Liver (tissue), 9 donors: Measurements from ENCODE around the gene PSMG2. TPM values are rescaled to one million over a fixed set of nuclear protein-coding genes. Genes with fewer than 3 reads are reported as not detected.
A peak's percentile ranks its signal among the peaks of the same experiment; 100 is the strongest.

Experiments
- DNase-seq: peaks from one replicate; pipeline ENCODE4 v3.0.0-alpha.2; 2017; ENCODE audit warnings: low spot score
- H3K27ac ChIP-seq, 2 donors: one replicate each; pipeline ENCODE4 v1.7.0; 2013; ENCODE audit warnings: inconsistent platforms in 2 of 2, low read length in 2 of 2, control low read depth in 1 of 2, low read depth in 1 of 2, mild to moderate bottlenecking in 1 of 2
- H3K27me3 ChIP-seq, 4 donors: one replicate each; pipeline versions ENCODE4 v1.6.1 to v1.7.0; 2013; ENCODE audit warnings: low read length in 3 of 4, inconsistent platforms in 1 of 4, mild to moderate bottlenecking in 1 of 4, moderate library complexity in 1 of 4; ENCODE audit not compliant: control insufficient read depth in 4 of 4, insufficient read depth in 4 of 4
- H3K36me3 ChIP-seq, 4 donors: one replicate each; pipeline versions ENCODE4 v1.6.1 to v1.7.0; 2013; ENCODE audit warnings: low read length in 3 of 4, mild to moderate bottlenecking in 3 of 4, low read depth in 1 of 4, moderate library complexity in 1 of 4; ENCODE audit not compliant: control insufficient read depth in 4 of 4, insufficient read depth in 3 of 4
- H3K4me1 ChIP-seq, 4 donors: one replicate each; pipeline versions ENCODE4 v1.6.1 to v1.7.0; 2013; ENCODE audit warnings: low read length in 3 of 4, mild to moderate bottlenecking in 3 of 4, moderate library complexity in 1 of 4; ENCODE audit not compliant: control insufficient read depth in 4 of 4, insufficient read depth in 4 of 4
- H3K4me3 ChIP-seq, 3 donors: one replicate each; pipeline versions ENCODE4 v1.6.1 to v1.7.0; 2013; ENCODE audit warnings: low read length in 3 of 3, control low read depth in 1 of 3, low read depth in 1 of 3, mild to moderate bottlenecking in 1 of 3
- H3K9ac ChIP-seq, 2 donors: one replicate each; pipeline ENCODE4 v1.7.0; 2013; ENCODE audit warnings: low read length in 2 of 2, mild to moderate bottlenecking in 2 of 2, moderate library complexity in 2 of 2, control low read depth in 1 of 2, low read depth in 1 of 2
- H3K9me3 ChIP-seq, 4 donors: one replicate each; pipeline versions ENCODE4 v1.6.1 to v1.7.0; 2013; ENCODE audit warnings: low read length in 3 of 4; ENCODE audit not compliant: control insufficient read depth in 4 of 4
- CTCF ChIP-seq: fragments of 150-350 bp; IDR thresholded peaks from 2 replicates; pipeline ENCODE4 v1.5.1; 2017; ENCODE audit warnings: improper control_type of control experiment, low read depth, low read length; ENCODE audit not compliant: missing input control
- EGR1 ChIP-seq, 2 donors: IDR thresholded peaks; 2 replicates each; pipeline ENCODE4 v1.6.1; 2016 to 2018; ENCODE audit warnings: antibody characterized with exemption in 2 of 2, low read depth in 2 of 2
- FOXA1 ChIP-seq: IDR thresholded peaks from 2 replicates; pipeline ENCODE4 v1.6.1; 2016; ENCODE audit warnings: antibody characterized with exemption
- FOXA2 ChIP-seq: IDR thresholded peaks from 2 replicates; pipeline ENCODE4 v1.6.1; 2016; ENCODE audit warnings: antibody characterized with exemption
- GABPA ChIP-seq, 2 donors: IDR thresholded peaks in 1 of 2; conservative IDR thresholded peaks in 1 of 2; 2 replicates each; pipeline ENCODE4 v1.6.1; 2016; ENCODE audit warnings: antibody characterized with exemption in 2 of 2, mild to moderate bottlenecking in 1 of 2, moderate library complexity in 1 of 2
- HNF4A ChIP-seq, 2 donors: conservative IDR thresholded peaks; 2 replicates each; pipeline ENCODE4 v1.6.1; 2016; ENCODE audit warnings: antibody characterized with exemption in 2 of 2, mild to moderate bottlenecking in 2 of 2
- HNF4G ChIP-seq: IDR thresholded peaks from 2 replicates; pipeline ENCODE4 v1.6.1; 2016; ENCODE audit warnings: antibody characterized with exemption
- JUND ChIP-seq, 2 donors: IDR thresholded peaks; 2 replicates each; pipeline ENCODE4 v1.6.1; 2016; ENCODE audit warnings: antibody characterized with exemption in 2 of 2
- NR2F2 ChIP-seq: IDR thresholded peaks from 2 replicates; pipeline ENCODE4 v1.6.1; 2016; ENCODE audit warnings: antibody characterized with exemption
- RAD21 ChIP-seq, 2 donors: IDR thresholded peaks; 2 replicates each; pipeline ENCODE4 v1.6.1; 2016; ENCODE audit warnings: antibody characterized with exemption in 2 of 2, mild to moderate bottlenecking in 2 of 2
- RXRA ChIP-seq, 2 donors: IDR thresholded peaks; 2 replicates each; pipeline ENCODE4 v1.6.1; 2017 to 2018; ENCODE audit warnings: antibody characterized with exemption in 2 of 2, mild to moderate bottlenecking in 1 of 2
- SP1 ChIP-seq: IDR thresholded peaks from 2 replicates; pipeline ENCODE4 v1.6.1; 2018; ENCODE audit warnings: antibody characterized with exemption, mild to moderate bottlenecking
- YY1 ChIP-seq: IDR thresholded peaks from 2 replicates; pipeline ENCODE4 v1.6.1; 2016; ENCODE audit warnings: antibody characterized with exemption, mild to moderate bottlenecking
- ZBTB33 ChIP-seq: IDR thresholded peaks from 2 replicates; pipeline ENCODE4 v1.6.1; 2016; ENCODE audit warnings: antibody characterized with exemption
- WGBS: extraction: QIAGEN DNeasy Blood & Tissue Kit; methylation state at CpG from one replicate; pipeline ENCODE4 v1.1.7; 2013; 5-methylcytosine and 5-hydroxymethylcytosine counted together
- polyA plus RNA-seq, 2 donors: library from polyadenylated mRNA; stranded (reverse) in 1 of 2; unstranded in 1 of 2; fragments of 200-250 nt in 1 of 2; fragments of >200 nt in 1 of 2; fragmentation: Nextera tagmentation in 1 of 2; extraction: Ambion mirVana in 1 of 2; gene quantifications; one replicate each; pipeline versions ENCODE4 v1.2.1 to v1.2.3, GENCODE V29; 2013 to 2015
- total RNA-seq, 2 donors: library from RNA; depleted of rRNA; stranded (reverse); fragments of >200 nt; gene quantifications; one replicate each; pipeline ENCODE4 v1.2.3, GENCODE V29; 2014
- TF ChIP-seq, protein P1 (sequence below): IDR thresholded peaks from 2 replicates; pipeline ENCODE4 v1.6.1; 2016; ENCODE audit warnings: antibody characterized with exemption, mild to moderate bottlenecking
- TF ChIP-seq, protein P2 (sequence below): IDR thresholded peaks from 2 replicates; pipeline ENCODE4 v1.6.1; 2016; ENCODE audit warnings: antibody characterized with exemption
- donor health status: healthy.
- donor health status: healthy.
- donor health status: healthy.
- donor health status: healthy.
- donor health status: healthy.

PSMG2 gene
- total and polyA plus RNA-seq, 4 donors, result 24.2 to 48.0 (median 36.6) TPM

DNA sequence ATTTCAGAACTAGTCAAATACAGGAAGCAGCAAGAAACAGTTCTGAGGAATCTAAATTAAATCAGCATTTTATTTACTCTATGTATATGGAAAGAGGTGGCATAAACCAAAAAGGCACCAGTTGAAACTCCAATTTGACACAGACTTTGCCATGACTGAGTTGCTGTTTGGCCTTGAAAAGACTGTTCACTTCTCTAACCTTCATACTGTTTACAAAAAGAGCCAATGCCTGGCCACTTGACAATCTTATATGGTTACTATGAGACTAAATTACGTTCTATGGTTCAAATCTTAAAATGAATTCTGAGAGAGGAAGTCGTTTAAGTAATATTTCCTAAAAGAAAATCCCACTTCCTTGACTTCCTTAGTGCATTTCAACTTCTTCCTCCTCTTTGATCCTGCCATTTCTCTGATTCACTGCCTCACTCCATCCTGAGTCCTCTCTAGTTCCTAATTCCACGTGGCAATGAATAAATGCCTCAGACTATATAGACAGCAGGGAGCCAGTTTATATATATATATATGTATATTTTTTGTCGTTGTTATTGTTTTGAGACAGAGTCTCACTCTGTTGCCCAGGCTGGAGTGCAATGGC is 13.5 kb upstream of the PSMG2 start (continued):
- TF ChIP-seq, protein P1, sequence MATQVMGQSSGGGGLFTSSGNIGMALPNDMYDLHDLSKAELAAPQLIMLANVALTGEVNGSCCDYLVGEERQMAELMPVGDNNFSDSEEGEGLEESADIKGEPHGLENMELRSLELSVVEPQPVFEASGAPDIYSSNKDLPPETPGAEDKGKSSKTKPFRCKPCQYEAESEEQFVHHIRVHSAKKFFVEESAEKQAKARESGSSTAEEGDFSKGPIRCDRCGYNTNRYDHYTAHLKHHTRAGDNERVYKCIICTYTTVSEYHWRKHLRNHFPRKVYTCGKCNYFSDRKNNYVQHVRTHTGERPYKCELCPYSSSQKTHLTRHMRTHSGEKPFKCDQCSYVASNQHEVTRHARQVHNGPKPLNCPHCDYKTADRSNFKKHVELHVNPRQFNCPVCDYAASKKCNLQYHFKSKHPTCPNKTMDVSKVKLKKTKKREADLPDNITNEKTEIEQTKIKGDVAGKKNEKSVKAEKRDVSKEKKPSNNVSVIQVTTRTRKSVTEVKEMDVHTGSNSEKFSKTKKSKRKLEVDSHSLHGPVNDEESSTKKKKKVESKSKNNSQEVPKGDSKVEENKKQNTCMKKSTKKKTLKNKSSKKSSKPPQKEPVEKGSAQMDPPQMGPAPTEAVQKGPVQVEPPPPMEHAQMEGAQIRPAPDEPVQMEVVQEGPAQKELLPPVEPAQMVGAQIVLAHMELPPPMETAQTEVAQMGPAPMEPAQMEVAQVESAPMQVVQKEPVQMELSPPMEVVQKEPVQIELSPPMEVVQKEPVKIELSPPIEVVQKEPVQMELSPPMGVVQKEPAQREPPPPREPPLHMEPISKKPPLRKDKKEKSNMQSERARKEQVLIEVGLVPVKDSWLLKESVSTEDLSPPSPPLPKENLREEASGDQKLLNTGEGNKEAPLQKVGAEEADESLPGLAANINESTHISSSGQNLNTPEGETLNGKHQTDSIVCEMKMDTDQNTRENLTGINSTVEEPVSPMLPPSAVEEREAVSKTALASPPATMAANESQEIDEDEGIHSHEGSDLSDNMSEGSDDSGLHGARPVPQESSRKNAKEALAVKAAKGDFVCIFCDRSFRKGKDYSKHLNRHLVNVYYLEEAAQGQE, result no peak
- no peak for TF ChIP-seq CTCF
- TF ChIP-seq HNF4A (conservative IDR thresholded peaks at IDR 0.05), result no peak

DNA sequence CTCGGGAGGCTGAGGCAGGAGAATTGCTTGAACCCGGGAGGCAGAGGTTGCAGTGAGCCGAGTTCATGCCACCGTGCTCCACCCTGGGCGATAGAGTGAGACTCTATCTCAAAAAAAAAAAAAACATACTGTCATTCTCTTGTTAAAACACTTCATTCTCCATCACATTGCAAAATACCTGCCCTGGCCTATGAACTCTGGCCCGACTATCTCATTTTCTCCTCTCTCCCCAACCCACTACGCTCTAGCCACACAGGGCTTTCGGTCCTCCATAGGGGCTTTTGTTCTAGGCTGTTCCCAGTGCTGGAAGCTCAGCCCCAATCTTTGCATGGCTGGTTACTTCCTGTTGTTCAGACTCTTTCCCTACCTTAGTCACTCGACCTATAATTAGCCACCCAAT is 10.6 kb upstream of the PSMG2 start:
- H3K4me3 ChIP-seq, result no peak overlapping the region
- no peaks in the 10 kb centered on the region for H3K4me1 ChIP-seq
- H3K27me3 ChIP-seq, result no peaks in the 10 kb centered on the region
- DNase-seq, result no peak
- 69% methylated on average over 9 of the region's 9 CpGs for WGBS
- H3K27ac ChIP-seq, result no peak overlapping the region
- H3K9me3 ChIP-seq, result no peaks in the 10 kb centered on the region
- TF ChIP-seq FOXA1 (no peak), HNF4A (conservative IDR thresholded peaks at IDR 0.05) (peak; percentile 45 to 54)
- peaks cover 0 to 4% (median 2%) of the 10 kb centered on the region in 4 donors for H3K36me3 ChIP-seq
- no peak overlapping the region for H3K9ac ChIP-seq

DNA sequence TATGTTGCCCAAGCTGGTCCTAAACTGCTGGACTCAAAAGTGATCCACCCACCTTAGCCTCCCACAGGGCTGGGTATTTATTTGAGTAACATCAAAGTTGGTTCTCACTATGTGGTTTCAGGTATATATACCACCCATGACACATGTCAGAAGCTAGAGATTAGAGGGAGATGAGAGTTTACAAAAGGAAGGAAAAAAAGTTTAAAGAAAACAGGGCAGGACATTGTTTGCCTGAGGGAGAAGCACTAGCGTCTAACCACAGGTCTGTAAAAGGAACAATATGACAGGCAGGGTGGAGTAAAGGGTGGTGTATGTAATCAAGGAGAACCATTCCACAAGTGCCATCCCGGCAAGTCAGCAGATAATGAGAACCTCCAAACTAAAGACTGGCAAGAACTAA is 8.8 kb upstream of the PSMG2 start:
- TF ChIP-seq RXRA (IDR thresholded peaks at IDR 0.05) (no peak), YY1 (no peak), NR2F2 (no peak), SP1 (no peak), HNF4A (conservative IDR thresholded peaks at IDR 0.05) (no peak), GABPA (IDR thresholded peaks at IDR 0.05 in 1 of 2, conservative IDR thresholded peaks at IDR 0.05 in 1 of 2) (no peak), FOXA1 (no peak), HNF4G (no peak), ZBTB33 (no peak), FOXA2 (no peak), EGR1 (IDR thresholded peaks at IDR 0.05; ENCODE audit: low read depth in 2 of 2) (no peak), RAD21 (IDR thresholded peaks at IDR 0.05) (no peak), JUND (IDR thresholded peaks at IDR 0.05) (no peak)
- TF ChIP-seq, protein P1, result no peak
- TF ChIP-seq, protein P2, sequence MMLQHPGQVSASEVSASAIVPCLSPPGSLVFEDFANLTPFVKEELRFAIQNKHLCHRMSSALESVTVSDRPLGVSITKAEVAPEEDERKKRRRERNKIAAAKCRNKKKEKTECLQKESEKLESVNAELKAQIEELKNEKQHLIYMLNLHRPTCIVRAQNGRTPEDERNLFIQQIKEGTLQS, result no peak
- no peak overlapping the region for H3K27ac ChIP-seq
- no peak overlapping the region for H3K9ac ChIP-seq
- peaks cover 0 to 7% (median 3%) of the 10 kb centered on the region in 4 donors for H3K36me3 ChIP-seq
- H3K9me3 ChIP-seq, result no peaks in the 10 kb centered on the region
- no peak for DNase-seq
- no peak overlapping the region for H3K4me3 ChIP-seq
- H3K27me3 ChIP-seq, result no peaks in the 10 kb centered on the region
- no peaks in the 10 kb centered on the region for H3K4me1 ChIP-seq
- 62% methylated on average over 2 of the region's 2 CpGs for WGBS
